GM12892 (cell line): Measurements from ENCODE around the gene CLCN1.

Experiments used
- POLR2A ChIP-seq: IDR thresholded peaks from 2 replicates; pipeline ENCODE4 v1.6.1; 2011; ENCODE audit warnings: low read depth, low read length, control low read depth
- POLR2AphosphoS5 ChIP-seq: IDR thresholded peaks from 2 replicates; pipeline ENCODE4 v1.6.1; 2011; ENCODE audit warnings: low read depth, low read length, control low read depth

DNA sequence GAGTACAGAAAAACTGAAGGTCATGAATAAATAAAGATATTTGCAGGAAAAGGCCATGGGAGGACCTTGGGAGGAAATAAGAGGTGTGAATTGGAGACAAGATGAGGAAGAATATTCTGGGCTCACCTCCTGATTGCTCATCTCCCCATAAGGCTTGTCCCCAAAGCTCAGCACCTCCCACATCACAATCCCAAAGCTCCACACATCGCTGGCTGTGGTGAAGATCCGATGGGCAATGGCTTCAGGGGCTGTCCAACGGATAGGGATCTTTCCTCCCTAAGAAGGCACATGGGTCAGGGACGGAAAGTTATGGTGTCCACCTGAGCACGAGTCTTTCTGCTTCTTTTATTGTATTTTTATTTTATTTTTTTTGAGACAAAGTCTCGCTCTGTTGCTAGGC, 78.2 kb downstream of the CLCN1 start:
- TF ChIP-seq POLR2A (no peak), POLR2AphosphoS5 (no peak; the same call in 1 of the 2 replicates)
